Stimulated activated CD8-positive, alpha-beta memory T cell treated with anti-CD3 and anti-CD28 coated beads, Interleukin-12 subunit alpha, Interleukin-12 subunit beta, amount 100 ng/mL, for 4 hours (primary cell): ENCODE data around the gene ADAMTS2.
"Not testable (repeated sequence)": the region's sequence is repeated elsewhere in the genome, so short reads cannot be mapped to it uniquely, and the experiment has no call there.

ENCODE experiments used
- DNase-seq: peaks from one replicate; pipeline ENCODE4 v3.0.0-alpha.2; 2020; ENCODE audit warnings: low read depth

ADAMTS2 gene

DNA sequence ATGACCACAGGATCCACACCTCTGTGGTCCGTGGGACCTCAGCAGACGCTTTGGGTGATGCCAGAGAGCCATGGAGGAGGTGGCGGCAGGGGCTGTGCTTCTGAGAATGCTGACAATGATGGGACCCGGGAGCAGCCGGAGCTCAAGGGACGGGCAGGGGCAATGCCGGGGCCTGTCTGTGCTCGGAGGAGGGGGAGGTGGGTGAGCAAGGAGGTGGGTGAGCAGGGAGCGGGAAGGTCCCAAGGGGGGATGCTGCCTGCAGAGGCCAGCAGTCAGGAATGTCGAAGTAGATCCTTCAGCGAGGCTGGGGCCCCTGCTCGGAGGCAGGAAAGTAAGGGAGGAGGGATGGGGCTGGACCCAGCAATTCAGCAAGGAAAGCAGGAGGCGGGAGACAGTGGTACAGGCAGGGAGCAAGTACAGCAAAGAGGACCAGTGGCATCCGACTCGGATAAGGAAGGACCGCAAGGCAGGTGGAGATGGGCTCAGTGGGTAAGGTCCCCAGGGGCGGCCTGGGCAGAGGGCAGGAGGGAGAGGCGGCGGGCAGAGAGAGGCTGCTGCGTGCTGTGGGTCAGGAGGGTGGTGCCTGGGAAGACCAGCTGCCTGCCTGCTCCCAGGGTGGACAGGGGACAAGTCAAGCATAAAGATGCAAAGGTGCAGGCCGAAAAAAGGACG is 49.0 kb downstream of the ADAMTS2 start:
- DNase-seq, result no peak

- DNase-seq, result no peak
Measured at GRCh38 chr5:179295778-179296149, 49.5 kb downstream of the ADAMTS2 start.

DNA sequence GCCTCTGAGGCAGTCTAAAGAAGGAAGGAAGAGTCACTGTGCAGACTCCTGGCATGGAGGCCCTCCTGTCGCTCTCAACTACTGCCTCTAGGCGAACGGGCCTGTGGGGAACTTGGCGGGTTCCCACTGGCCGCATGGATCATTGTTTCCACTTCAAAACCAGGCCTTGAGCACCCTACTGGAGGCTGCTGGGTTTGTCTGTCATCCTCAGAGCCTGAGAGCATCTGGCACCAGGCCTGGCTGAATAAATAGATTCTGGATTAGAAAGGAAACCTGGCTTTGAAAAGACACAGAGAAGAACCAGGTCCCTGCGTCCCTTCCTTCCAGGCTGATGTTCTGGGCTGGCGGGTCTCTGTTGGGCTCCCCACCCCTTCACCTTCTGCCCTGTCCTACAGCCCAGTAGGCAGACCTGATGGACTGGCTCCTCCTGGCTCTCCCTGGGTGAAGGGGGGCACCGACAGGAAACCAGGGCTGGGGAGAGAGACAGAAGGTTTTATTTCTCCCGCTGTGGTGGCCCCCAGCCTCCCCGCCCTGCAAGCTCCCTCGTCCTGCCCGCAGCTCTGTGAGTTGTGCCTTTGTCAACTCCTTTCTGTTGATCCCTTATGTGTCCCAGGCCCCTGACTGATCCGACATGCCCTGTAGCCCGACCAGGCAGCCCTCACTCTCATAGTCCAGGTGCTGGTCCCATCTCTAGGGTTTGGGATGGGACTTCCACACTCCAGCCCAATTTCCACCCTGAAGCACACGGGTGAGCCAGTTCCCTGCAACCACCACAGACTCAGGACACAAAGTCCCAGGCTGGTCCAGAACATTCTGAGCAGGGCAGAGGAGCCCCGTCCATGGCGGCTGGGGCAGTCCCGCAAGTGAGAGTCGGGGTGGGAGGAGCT is 50.1 kb downstream of the ADAMTS2 start:
- no peak for DNase-seq

GRCh38 chr5:179294131-179294780 is 51.0 kb downstream of the ADAMTS2 start:
- no peak for DNase-seq

- DNase-seq, result no peak
Measured at GRCh38 chr5:179292681-179293635, 52.3 kb downstream of the ADAMTS2 start.

- no peak for DNase-seq
Measured at GRCh38 chr5:179292202-179292601, 53.1 kb downstream of the ADAMTS2 start.

GRCh38 chr5:179290681-179291540 is 54.4 kb downstream of the ADAMTS2 start:
- no peak for DNase-seq

- DNase-seq, result no peak
Measured at GRCh38 chr5:179289756-179290385, 55.4 kb downstream of the ADAMTS2 start.

- DNase-seq, result no peak
Measured at GRCh38 chr5:179288809-179289185, 56.5 kb downstream of the ADAMTS2 start.

DNA sequence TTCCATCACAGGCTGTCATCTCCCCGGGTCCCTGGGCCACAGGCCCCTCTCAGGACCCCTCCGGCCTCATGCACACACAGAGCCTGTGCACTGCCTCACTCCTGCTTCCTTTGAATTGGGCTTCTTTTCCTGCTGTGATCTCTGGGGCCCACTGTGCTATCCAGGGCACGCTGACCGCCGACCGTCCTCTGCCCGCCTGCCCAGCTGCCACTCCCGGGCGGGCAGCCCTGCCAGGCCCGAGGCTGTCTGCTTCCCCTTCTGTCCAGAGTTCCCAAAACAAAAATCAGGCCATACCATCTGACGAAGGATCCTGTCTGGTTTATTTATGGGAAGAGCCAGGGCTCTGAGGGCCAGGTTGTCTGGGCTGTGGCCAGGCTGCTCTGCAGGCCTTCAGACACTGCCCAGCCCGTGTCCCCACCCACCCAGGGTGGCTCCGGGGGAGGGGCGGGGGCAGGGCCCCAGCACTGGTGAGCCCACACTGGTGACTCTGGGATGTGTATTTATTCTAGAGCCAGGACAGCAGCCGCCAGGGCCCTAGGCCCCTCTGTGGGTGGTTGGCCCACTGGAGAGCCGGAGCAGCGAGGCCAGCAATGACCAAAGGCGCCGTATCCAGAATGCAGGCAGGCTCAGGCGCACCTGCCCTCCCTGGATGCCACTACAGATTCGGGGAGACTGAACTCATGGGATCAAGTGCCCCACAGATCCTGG is 57.0 kb downstream of the ADAMTS2 start:
- no peak for DNase-seq

- DNase-seq, result no peak
Measured at GRCh38 chr5:179287631-179288030, 57.6 kb downstream of the ADAMTS2 start.

DNA sequence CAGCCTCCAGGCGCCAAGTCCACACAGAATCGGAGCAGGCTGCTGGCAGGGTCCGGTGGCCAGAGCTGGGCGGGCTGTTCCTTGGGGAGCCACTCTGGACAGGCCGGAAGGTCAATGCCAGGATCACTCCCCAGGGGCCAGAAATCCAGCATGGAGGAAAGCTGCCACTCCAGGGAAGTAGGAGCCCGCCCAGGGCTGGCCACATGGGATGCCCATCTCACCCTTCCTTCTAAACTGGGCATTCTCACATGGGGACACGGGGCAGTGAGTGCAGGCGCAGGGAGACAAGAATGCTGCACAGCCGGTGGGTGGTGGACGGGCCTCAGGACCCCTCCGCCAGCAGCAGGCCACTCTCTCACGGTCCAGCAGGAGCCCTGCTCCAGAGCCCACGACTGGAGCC is 58.2 kb downstream of the ADAMTS2 start:
- DNase-seq, result no peak

DNA sequence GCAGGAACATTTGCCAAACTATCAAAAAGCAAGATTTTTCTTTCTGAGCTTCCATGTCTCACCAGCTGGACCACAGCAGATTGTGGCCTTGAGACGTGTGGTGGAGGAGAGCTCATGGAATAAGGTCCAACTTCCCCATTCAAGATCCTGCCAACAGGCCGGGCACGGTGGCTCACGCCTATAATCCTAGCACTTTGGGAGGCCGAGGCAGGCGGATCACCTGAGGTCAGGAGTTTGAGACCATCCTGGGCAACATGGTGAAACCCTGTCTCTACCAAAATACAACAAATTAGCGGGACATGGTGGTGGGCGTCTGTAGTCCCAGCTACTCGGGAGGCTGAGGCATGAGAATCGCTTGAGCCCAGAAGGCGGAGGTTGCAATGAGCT is 59.5 kb downstream of the ADAMTS2 start:
- not testable (repeated sequence) for DNase-seq

DNA sequence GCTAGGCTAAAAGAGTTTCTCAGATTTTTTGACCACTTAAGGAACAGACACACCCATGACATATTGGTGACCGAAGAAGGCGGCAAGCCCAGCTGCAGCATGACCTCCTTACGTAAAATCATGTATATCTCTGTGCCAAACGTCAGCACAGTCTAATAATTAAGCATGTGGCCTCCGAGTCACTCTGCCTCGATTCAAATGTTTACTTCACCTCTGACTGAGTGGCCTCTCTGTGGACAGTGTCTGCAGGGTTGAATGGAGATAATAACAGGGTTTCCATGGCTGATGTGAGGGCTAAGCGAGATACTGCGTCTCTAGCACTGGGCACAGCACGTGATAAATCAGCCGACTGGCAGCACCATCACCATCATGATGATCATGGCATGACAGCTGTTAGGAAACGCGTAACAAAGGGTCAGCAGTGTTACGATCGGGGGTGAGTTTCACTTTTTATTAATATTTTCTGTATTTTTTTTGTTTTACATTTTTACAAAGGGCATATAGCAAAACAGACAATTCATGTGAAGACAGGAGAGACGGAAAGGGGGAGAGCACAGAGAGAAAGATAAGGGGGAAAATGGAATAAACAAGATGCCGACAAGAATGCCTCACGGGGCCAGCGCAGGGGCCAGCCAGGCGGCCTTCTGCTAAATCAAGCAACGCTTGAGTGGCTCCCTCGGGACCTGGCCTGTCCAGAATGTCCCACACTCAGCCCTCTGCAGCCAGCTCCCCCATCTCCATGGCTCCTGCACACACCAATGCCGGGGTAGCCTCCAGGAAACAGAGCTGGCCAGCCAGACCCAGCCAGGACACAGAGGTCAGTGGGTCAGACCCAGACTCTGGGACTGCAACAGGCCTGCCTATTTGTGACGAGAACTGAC is 60.3 kb downstream of the ADAMTS2 start:
- no peak for DNase-seq

- not testable (repeated sequence) for DNase-seq
Measured at GRCh38 chr5:179283908-179284307, 61.4 kb downstream of the ADAMTS2 start.

DNA sequence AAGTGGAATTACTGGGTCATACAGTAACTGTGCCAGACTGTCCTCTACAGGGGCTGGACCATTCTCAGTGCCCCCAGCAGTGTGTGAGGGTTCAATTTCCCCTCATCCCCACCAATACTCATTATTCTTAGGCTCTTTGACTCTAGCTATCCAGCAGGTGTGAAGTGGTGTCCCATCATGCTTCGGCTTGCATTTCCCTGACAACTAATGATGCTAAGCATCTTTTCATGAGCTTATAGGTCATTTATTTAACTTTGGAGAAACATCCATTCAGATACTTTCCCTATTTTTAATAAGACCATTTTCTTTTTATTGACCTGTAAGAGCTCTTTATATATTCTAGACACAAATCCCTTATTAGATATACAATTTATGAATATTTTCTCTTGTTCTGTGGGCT is 63.6 kb downstream of the ADAMTS2 start:
- no peak for DNase-seq

- DNase-seq, result no peak
Measured at GRCh38 chr5:179280095-179280490, 65.2 kb downstream of the ADAMTS2 start.

GRCh38 chr5:179279347-179280094 is 65.7 kb downstream of the ADAMTS2 start:
- DNase-seq, result no peak
